Measurements from ENCODE around the gene COMP. TPM values are rescaled to one million over a fixed set of nuclear protein-coding genes. Genes with fewer than 3 reads are reported as not detected.

The COMP gene
- total and polyA plus RNA-seq, 2 donors (not counting 1 experiment from before 2014, with no cell fraction given), result not detected

- Mint-ChIP-seq H3K4me1 (peaks cover 2% of the 10 kb centered on the region), H3K9me3 (ENCODE audit: insufficient read depth) (no peaks in the 10 kb centered on the region), H3K27me3 (peaks cover 20% of the 10 kb centered on the region), H3K27ac (no peak overlapping the region), H3K4me3 (no peak overlapping the region)
- Histone ChIP-seq H4K20me1 (ENCODE audit: control insufficient read depth, insufficient read depth, low read length, poor library complexity, severe bottlenecking) (no peaks in the 10 kb centered on the region), H3K4me2 (replicated peaks; ENCODE audit: low read depth, low read length, poor library complexity, severe bottlenecking) (no peak overlapping the region), H3K4me1 (ENCODE audit: control insufficient read depth in 2 of 2, insufficient read depth in 2 of 2, low read length in 2 of 2) (no peaks in the 10 kb centered on the region), H3K27me3 (replicated peaks in 1 of 4; ENCODE audit: control extremely low read depth in 1 of 4, control insufficient read depth in 3 of 4, insufficient read depth in 4 of 4, low read length in 3 of 4) (peaks cover 0 to 35% (median 4%) of the 10 kb centered on the region in 4 experiments), H3K4me3 (ENCODE audit: control extremely low read depth in 1 of 5, extremely low read depth in 1 of 5, insufficient read depth in 1 of 5, low read depth in 2 of 5, low read length in 4 of 5) (no peak overlapping the region), H3K27ac (ENCODE audit: low read length in 2 of 2) (no peak overlapping the region), H2AFZ (ENCODE audit: insufficient read depth, low read depth, low read length, poor library complexity, severe bottlenecking) (no peak overlapping the region), H3K79me2 (ENCODE audit: control insufficient read depth, insufficient read depth, low read length) (no peaks in the 10 kb centered on the region), H3K9ac (ENCODE audit: low read length) (no peak overlapping the region), H3K36me3 (replicated peaks in 1 of 2; ENCODE audit: control extremely low read depth in 1 of 2, control insufficient read depth in 1 of 2, extremely low read depth in 1 of 2, insufficient read depth in 2 of 2, low read length in 1 of 2) (no peaks in the 10 kb centered on the region), H3K9me3 (ENCODE audit: control extremely low read depth in 1 of 3, control insufficient read depth in 2 of 3, insufficient read depth in 1 of 3, low read length in 2 of 3) (peaks cover 0 to 21% (median 0%) of the 10 kb centered on the region in 3 donors)
- DNase-seq (no peak), ATAC-seq (ENCODE audit: low read depth) (no peak)
- no peak for TF ChIP-seq EZH2 (IDR thresholded peaks at IDR 0.05; ENCODE audit: borderline replicate concordance, insufficient read depth, low read depth, low read length, poor library complexity, severe bottlenecking)
- no peak for TF ChIP-seq CTCF (IDR thresholded peaks at IDR 0.05)
- intact Hi-C loops (cut with micrococcal nuclease), result no loop called here
- CTCF ChIA-PET, result no interaction called here
- POLR2A ChIA-PET, result no interaction called here
Measured at GRCh38 chr19:18799389-18799970, 8.4 kb upstream of the COMP start.

- POLR2A ChIA-PET, result no interaction called here
- Histone ChIP-seq H3K27ac (ENCODE audit: low read length in 2 of 2) (no peak overlapping the region), H3K9ac (ENCODE audit: low read length) (no peak overlapping the region), H3K4me2 (replicated peaks; ENCODE audit: low read depth, low read length, poor library complexity, severe bottlenecking) (no peak overlapping the region), H4K20me1 (ENCODE audit: control insufficient read depth, insufficient read depth, low read length, poor library complexity, severe bottlenecking) (no peaks in the 10 kb centered on the region), H3K79me2 (ENCODE audit: control insufficient read depth, insufficient read depth, low read length) (no peaks in the 10 kb centered on the region), H3K4me3 (ENCODE audit: control extremely low read depth in 1 of 5, extremely low read depth in 1 of 5, insufficient read depth in 1 of 5, low read depth in 2 of 5, low read length in 4 of 5) (no peak overlapping the region), H3K4me1 (ENCODE audit: control insufficient read depth in 2 of 2, insufficient read depth in 2 of 2, low read length in 2 of 2) (no peaks in the 10 kb centered on the region), H3K36me3 (replicated peaks in 1 of 2; ENCODE audit: control extremely low read depth in 1 of 2, control insufficient read depth in 1 of 2, extremely low read depth in 1 of 2, insufficient read depth in 2 of 2, low read length in 1 of 2) (no peaks in the 10 kb centered on the region), H2AFZ (ENCODE audit: insufficient read depth, low read depth, low read length, poor library complexity, severe bottlenecking) (no peak overlapping the region), H3K9me3 (ENCODE audit: control extremely low read depth in 1 of 3, control insufficient read depth in 2 of 3, insufficient read depth in 1 of 3, low read length in 2 of 3) (peaks cover 0 to 20% (median 0%) of the 10 kb centered on the region in 3 donors), H3K27me3 (replicated peaks in 1 of 4; ENCODE audit: control extremely low read depth in 1 of 4, control insufficient read depth in 3 of 4, insufficient read depth in 4 of 4, low read length in 3 of 4) (peaks cover 0 to 35% (median 4%) of the 10 kb centered on the region in 4 experiments)
- H3K27ac Mint-ChIP-seq, result no peak overlapping the region
- TF ChIP-seq EZH2 (IDR thresholded peaks at IDR 0.05; ENCODE audit: borderline replicate concordance, insufficient read depth, low read depth, low read length, poor library complexity, severe bottlenecking), result no peak
- TF ChIP-seq CTCF (IDR thresholded peaks at IDR 0.05), result no peak
- DNase-seq (no peak), ATAC-seq (ENCODE audit: low read depth) (no peak)
- H3K27me3 Mint-ChIP-seq, result peaks cover 22% of the 10 kb centered on the region
- CTCF ChIA-PET, result no interaction called here
- H3K4me3 Mint-ChIP-seq, result no peak overlapping the region
- peaks cover 2% of the 10 kb centered on the region for H3K4me1 Mint-ChIP-seq
- no peaks in the 10 kb centered on the region for H3K9me3 Mint-ChIP-seq (ENCODE audit: insufficient read depth)
- 58% methylated on average over 18 of the region's 22 CpGs for WGBS (ENCODE audit: insufficient coverage)
- intact Hi-C loops (cut with micrococcal nuclease), result no loop called here
Measured at GRCh38 chr19:18798384-18799352, 7.6 kb upstream of the COMP start.

Data from B cell (primary cell).